ENCODE data around the gene BCAP31.

BCAP31 gene

DNA sequence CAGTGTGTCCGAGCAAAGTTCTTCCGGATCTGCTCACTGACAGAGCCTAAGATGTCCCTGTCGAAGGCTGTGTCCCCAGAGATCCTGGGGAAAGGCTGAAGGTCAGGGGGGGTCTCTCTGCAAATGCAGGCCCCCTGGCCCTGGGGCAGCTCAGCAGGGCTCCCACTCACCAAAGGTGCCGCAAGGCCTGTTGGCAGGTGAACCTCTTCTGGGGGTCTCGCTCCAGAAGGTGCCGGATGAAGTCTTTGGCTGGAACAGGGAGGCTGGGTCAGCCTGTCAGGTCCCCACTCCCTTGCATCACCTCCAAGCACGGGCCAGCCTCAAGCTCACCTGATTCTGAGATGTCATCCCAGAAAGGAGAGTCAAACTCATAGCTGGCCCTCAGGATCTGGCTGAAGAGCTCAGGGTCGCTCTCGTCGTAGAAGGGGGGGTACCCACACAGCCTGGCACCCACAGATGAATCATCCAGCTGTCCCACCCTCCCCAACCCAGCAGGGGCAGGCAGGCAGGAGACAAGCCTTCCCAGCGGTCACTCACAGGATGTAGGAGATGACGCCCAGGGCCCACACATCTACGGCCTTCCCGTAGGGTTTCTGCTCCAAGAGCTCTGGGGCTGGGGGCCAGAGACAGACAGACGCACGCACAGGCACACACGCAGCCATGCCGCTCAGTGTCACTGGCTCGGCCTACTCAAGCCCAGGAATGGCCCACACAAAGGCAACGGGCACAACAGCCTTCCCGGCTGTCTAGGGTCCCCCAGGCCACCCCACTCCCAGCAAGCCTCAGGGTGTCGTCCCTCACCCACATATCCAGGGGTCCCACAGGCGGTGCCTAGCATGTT, 53.2 kb downstream of the BCAP31 start:
- TF ChIP-seq, protein P1, sequence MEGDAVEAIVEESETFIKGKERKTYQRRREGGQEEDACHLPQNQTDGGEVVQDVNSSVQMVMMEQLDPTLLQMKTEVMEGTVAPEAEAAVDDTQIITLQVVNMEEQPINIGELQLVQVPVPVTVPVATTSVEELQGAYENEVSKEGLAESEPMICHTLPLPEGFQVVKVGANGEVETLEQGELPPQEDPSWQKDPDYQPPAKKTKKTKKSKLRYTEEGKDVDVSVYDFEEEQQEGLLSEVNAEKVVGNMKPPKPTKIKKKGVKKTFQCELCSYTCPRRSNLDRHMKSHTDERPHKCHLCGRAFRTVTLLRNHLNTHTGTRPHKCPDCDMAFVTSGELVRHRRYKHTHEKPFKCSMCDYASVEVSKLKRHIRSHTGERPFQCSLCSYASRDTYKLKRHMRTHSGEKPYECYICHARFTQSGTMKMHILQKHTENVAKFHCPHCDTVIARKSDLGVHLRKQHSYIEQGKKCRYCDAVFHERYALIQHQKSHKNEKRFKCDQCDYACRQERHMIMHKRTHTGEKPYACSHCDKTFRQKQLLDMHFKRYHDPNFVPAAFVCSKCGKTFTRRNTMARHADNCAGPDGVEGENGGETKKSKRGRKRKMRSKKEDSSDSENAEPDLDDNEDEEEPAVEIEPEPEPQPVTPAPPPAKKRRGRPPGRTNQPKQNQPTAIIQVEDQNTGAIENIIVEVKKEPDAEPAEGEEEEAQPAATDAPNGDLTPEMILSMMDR (IDR thresholded peaks at IDR 0.05; ENCODE audit: insufficient read depth, low read depth, low read length, missing control alignments): no peak
- H3K4me3 ChIP-seq (ENCODE audit: low read length): no peak overlapping the region
- no peak for DNase-seq (ENCODE audit: low read depth)

DNA sequence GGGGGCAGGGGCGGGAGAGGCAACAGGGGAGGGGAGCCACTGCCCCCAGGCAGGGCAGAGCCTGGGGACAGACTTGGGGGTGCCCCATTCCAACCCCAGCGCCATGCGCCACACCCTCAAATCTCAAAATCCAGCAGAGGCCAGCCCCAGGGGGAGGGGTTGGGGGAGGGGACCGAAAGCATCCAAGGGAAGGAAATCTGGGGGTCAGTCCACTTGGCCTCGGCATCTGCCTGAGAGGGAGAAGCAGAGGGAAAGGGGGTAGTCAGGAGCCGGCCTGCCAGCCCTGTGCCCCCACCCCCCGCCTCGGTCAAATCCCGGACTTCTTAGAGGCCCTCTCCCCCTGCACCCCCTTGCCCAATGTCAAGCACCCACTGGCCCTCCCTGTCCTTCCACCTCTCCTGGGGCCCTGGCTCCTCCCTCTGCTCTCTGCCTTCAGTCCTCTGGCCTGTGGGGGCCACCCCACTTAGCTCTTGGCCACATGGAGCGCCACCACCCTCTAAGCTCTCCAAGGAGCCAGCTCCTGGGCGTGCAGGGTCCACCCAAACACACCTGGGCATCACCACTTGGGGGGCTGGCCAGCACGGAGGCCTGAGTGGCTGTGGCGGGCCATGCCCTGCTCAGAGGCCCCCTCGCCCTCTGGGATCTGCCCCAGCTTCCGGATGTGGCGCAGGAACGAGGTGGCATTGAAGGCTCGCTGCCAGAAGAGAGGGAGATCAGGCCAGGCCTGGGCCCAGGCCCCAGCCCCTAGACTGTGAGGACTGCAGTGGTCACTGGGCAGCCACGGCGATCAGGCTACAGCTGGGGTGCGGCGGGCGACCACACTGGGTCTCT, 54.1 kb downstream of the BCAP31 start:
- no peak for DNase-seq (ENCODE audit: low read depth)
- TF ChIP-seq, protein P1 (IDR thresholded peaks at IDR 0.05; ENCODE audit: insufficient read depth, low read depth, low read length, missing control alignments): no peak
- H3K4me3 ChIP-seq (ENCODE audit: low read length): no peak overlapping the region

DNA sequence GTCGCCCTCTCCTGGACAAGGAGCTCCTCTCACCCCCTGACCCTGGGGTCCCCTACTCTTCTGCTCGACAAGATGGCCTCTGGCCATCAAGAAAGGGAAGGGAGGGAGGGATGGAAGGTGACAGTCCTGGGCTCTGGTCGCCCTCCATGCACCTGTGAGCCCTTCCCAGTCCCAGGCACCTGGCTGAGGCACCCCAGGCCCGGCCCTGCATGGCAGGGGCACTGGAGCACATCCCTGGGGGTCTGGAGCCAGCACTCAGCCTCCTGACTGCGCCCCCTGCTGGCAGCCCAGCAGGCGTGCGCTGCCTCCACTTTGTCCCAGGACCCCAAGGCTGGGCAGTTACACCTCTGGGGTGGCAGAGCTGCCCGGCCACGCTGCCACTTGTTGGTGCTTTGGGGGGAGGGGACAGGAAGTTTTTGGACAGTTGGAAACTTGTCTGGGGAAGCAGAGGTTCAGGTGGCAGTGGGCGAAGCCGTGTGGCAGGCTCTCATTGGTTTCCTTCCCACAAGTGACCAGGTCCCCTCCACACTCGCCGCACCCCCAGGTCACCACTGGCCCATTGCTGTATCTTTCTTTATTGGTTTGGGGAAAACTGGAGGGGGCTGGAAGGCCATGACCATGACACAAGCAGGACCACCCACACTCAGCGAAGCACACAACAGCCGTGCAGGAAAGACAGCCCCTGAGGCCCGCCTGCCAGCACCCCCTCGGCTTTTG, 54.9 kb downstream of the BCAP31 start:
- TF ChIP-seq, protein P1 (IDR thresholded peaks at IDR 0.05; ENCODE audit: insufficient read depth, low read depth, low read length, missing control alignments): peak; percentile 71
- H3K4me3 ChIP-seq (ENCODE audit: low read length): no peak overlapping the region
- no peak for DNase-seq (ENCODE audit: low read depth)

DNA sequence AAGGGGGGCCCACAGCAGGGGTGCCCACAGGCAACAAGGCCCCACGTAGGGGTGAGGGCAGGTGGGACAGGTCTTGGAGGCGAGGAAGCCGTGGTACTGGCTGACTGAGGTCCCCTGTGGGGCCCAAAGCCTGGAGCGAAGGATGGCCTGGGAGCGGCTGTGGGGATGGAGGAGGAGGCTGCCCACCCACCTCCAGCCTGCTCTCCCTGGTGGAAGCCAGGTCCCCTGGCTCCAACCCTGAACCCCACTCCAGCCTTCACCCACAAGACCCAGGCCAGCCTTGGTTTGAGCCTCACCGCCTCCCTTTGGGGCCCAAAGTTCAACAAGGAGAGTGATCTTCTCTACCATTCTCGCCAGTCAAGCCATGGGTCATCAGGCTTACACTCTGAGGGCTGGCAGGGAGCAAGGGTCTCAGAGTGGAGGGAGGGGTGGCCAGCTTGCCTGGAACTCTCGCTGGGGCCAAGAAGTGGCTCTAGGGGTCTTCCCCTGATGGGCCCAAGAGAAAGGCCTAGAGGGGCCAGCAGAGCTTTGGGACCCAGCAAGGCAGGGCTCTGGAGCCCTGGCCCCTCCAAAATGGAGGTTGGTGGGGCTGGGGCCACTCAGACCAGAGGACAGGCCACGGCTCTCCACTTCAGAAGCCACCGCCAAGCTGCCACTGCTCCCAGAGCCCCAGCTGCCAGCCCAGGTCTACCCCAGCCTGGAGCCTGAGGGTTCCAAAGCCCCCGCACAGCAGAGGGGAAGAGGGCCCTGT, 55.6 kb downstream of the BCAP31 start:
- no peak overlapping the region for H3K4me3 ChIP-seq (ENCODE audit: low read length)
- DNase-seq (ENCODE audit: low read depth): no peak
- TF ChIP-seq, protein P1 (IDR thresholded peaks at IDR 0.05; ENCODE audit: insufficient read depth, low read depth, low read length, missing control alignments): no peak

DNA sequence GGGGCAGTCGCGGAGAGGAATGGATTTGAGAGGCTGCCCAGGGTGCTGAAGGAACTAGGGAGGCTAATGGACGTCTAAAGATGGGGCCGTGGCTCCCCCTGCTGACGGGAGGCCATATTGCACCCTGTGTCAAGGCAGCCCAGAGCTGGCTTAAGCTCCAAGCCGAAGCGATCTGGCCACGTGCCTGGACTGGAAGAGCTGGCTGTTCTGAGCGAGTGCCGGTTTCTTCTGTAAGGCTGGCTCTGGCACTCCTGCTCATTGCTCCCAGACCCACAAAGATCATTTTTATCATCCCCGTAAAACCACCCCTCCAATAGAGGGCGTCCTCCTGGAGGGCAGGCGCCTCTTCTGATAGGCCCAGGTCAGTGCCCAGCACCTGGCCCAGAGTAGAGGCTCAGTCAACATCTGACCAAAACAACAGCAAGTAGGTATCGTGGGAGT, 56.2 kb downstream of the BCAP31 start:
- H3K4me3 ChIP-seq (ENCODE audit: low read length): peak overlapping the region; percentile 35
- peak; percentile 78 for DNase-seq (ENCODE audit: low read depth)
- TF ChIP-seq, protein P1 (IDR thresholded peaks at IDR 0.05; ENCODE audit: insufficient read depth, low read depth, low read length, missing control alignments): peak; percentile 79

Data from epithelial cell of esophagus (primary cell).